GM10248 (cell line): Measurements from ENCODE around the gene GLRX2.

Source experiments
- CTCF ChIA-PET: fragments of 300-600 bp; sonication (Branson Sonifier 250); formaldehyde crosslinking; extraction: SDS; loops from one replicate; lab custom pipeline; 2021; ENCODE audit warnings: antibody characterized with exemption; lab: Yijun Ruan, JAX
- POLR2A ChIA-PET: fragments of 350-650 bp; sonication (Branson Sonifier 250); formaldehyde crosslinking; extraction: SDS; loops from one replicate; lab custom pipeline; 2020; ENCODE audit warnings: antibody characterized with exemption; lab: Yijun Ruan, JAX
- DNase-seq: peaks from one replicate; pipeline ENCODE4 v3.0.0; 2012; ENCODE audit errors: extremely low spot score
- CTCF ChIP-seq: IDR thresholded peaks from 2 replicates; pipeline ENCODE4 v1.5.1; 2012; ENCODE audit warnings: mild to moderate bottlenecking, low read depth; ENCODE audit errors: extremely low read depth, missing control alignments, control extremely low read depth

Gene GLRX2

GRCh38 chr1:193113992-193114332 lies 8.7 kb upstream of the GLRX2 start:
- DNase-seq, result no peak
- TF ChIP-seq CTCF, result no peak
- POLR2A ChIA-PET, result no interaction called here
- CTCF ChIA-PET, result interaction anchor here (0.7 to 2.1 kb wide), 5 partner anchors 8 to 308 kb away, joined by 3 to 9 read pairs (median 4); partner anchors contain the start of genes CDC73 and GLRX2

- ChIA-PET POLR2A (no interaction called here), CTCF (interaction anchor here (0.7 to 2.1 kb wide), 5 partner anchors 8 to 308 kb away, joined by 3 to 9 read pairs (median 4); partner anchors contain the start of genes CDC73 and GLRX2)
- TF ChIP-seq CTCF, result no peak
- DNase-seq, result no peak
These were observed 8.2 kb upstream of the GLRX2 start for GRCh38 chr1:193113258-193113991.

GRCh38 chr1:193111641-193112090 lies 6.5 kb upstream of the GLRX2 start:
- CTCF ChIA-PET, result interaction anchor here (1.8 kb wide), 1 partner anchor 10 kb away, joined by 11 read pairs; the partner anchor contains the start of gene CDC73
- DNase-seq, result no peak
- POLR2A ChIA-PET, result no interaction called here
- no peak for TF ChIP-seq CTCF

- no peak for DNase-seq
- POLR2A ChIA-PET, result no interaction called here
- CTCF ChIA-PET, result interaction anchor here (1.4 to 2.0 kb wide), 2 partner anchors 9 to 304 kb away, joined by 3 to 6 read pairs; no protein-coding TSS in a partner anchor
- TF ChIP-seq CTCF, result no peak
These were observed 5.7 kb upstream of the GLRX2 start for GRCh38 chr1:193110864-193111263.

- DNase-seq, result no peak
- CTCF ChIA-PET, result interaction anchor here (1.1 to 2.0 kb wide), 3 partner anchors 10 to 303 kb away, joined by 3 to 6 read pairs (median 3); no protein-coding TSS in a partner anchor
- no peak for TF ChIP-seq CTCF
- POLR2A ChIA-PET, result no interaction called here
These were observed 5.0 kb upstream of the GLRX2 start for GRCh38 chr1:193110246-193110645.

GRCh38 chr1:193109619-193110018 lies 4.4 kb upstream of the GLRX2 start:
- no peak for TF ChIP-seq CTCF
- POLR2A ChIA-PET, result interaction anchor here (0.6 kb wide), 1 partner anchor 301 kb away, joined by 7 read pairs; no protein-coding TSS in a partner anchor
- no peak for DNase-seq
- CTCF ChIA-PET, result interaction anchor here (1.1 to 2.0 kb wide), 3 partner anchors 10 to 302 kb away, joined by 3 to 6 read pairs (median 3); no protein-coding TSS in a partner anchor
